Tibial nerve (tissue), 4 donors: Measurements from ENCODE around the gene GIMD1.

ENCODE experiments used
- EP300 ChIP-seq, 2 donors: sonication (generic); formaldehyde crosslinking; IDR thresholded peaks; one replicate each; pipeline ENCODE4 v1.6.1; 2017; ENCODE audit warnings: antibody characterized with exemption in 2 of 2, mild to moderate bottlenecking in 1 of 2
- POLR2A ChIP-seq, 2 donors: fragments of 450-650 bp; IDR thresholded peaks; one replicate each; pipeline ENCODE4 v1.6.1; 2017; ENCODE audit warnings: antibody characterized with exemption in 2 of 2, mild to moderate bottlenecking in 2 of 2, moderate library complexity in 2 of 2
- TF ChIP-seq, protein P1 (sequence below), 5 experiments: fragments of 200-600 bp in 3 of 5; fragments of 450-650 bp in 2 of 5; sonication (generic) in 3 of 5; IDR thresholded peaks; one replicate each; pipeline ENCODE4 v1.5.1; 2016 to 2019; ENCODE audit warnings: antibody characterized with exemption in 5 of 5, mild to moderate bottlenecking in 3 of 5, moderate library complexity in 2 of 5

DNA sequence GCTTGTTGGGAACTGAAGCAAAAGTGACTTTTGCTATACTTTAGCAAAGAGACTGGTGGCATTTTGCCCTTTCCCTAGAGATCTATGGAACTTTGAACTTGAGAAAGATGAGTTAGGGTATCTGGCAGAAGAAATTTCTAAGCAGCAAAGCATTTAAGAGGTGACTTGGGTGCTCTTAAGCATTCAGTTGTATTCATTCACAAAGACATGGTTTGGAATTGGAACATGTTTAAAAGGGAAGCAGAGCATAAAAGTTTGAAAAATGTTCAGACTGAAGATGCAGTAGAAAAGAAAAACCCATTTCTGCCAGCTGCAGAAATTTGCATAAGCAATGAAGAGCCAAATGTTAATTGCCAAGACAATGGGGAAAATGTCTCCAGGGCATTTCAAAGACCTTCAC, 30.7 kb downstream of the GIMD1 start:
- TF ChIP-seq, protein P1, sequence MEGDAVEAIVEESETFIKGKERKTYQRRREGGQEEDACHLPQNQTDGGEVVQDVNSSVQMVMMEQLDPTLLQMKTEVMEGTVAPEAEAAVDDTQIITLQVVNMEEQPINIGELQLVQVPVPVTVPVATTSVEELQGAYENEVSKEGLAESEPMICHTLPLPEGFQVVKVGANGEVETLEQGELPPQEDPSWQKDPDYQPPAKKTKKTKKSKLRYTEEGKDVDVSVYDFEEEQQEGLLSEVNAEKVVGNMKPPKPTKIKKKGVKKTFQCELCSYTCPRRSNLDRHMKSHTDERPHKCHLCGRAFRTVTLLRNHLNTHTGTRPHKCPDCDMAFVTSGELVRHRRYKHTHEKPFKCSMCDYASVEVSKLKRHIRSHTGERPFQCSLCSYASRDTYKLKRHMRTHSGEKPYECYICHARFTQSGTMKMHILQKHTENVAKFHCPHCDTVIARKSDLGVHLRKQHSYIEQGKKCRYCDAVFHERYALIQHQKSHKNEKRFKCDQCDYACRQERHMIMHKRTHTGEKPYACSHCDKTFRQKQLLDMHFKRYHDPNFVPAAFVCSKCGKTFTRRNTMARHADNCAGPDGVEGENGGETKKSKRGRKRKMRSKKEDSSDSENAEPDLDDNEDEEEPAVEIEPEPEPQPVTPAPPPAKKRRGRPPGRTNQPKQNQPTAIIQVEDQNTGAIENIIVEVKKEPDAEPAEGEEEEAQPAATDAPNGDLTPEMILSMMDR (IDR thresholded peaks at IDR 0.05), result no peak
- TF ChIP-seq POLR2A (IDR thresholded peaks at IDR 0.05), result no peak
- no peak for TF ChIP-seq EP300 (IDR thresholded peaks at IDR 0.05)
